Measurements from ENCODE around the gene PYGB.

DNA sequence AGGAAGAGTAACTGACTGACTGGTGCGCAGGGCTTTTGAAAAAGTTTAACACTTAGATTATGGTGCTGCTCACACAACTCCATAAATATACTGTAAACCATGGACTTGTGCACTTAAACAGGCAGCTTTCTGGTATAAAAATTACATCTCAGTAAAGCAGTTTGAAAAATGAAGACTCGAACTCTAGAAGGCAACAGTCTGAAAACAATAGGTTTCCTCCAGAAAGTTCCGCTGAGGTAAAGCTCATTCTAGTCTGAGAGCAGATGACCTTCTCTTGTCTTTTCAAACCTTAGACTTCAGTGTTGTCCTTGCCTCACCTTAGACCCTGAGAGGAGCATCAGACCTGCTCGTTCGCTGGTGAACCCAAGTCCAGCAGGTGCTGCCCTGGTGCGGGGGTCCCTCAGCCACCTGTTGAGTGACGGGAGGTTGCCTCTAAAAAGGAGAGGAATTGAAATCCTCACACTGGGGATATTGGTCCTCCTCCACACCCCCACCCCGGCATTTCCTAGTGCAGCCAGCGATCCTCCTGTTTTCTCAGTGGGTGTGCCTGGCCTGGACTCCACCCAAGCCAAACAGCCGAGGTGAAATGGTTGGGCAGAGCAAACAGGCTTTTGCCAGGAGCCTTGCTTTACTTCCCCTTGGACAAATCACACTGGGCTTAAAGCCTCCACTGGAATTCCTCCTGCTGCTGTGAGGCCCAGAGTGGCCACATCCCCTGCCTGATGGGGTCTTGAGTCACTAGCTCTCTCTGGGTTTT lies 14.7 kb upstream of the PYGB start:
- TF ChIP-seq CTCF (IDR thresholded peaks at IDR 0.05) (no peak), POLR2AphosphoS5 (IDR thresholded peaks at IDR 0.05) (no peak), POLR2A (IDR thresholded peaks at IDR 0.05) (peak in 1 of 4 donors; percentile 30), EP300 (IDR thresholded peaks at IDR 0.05) (no peak)
